ENCODE data around the gene MDP1.

MDP1 gene

DNA sequence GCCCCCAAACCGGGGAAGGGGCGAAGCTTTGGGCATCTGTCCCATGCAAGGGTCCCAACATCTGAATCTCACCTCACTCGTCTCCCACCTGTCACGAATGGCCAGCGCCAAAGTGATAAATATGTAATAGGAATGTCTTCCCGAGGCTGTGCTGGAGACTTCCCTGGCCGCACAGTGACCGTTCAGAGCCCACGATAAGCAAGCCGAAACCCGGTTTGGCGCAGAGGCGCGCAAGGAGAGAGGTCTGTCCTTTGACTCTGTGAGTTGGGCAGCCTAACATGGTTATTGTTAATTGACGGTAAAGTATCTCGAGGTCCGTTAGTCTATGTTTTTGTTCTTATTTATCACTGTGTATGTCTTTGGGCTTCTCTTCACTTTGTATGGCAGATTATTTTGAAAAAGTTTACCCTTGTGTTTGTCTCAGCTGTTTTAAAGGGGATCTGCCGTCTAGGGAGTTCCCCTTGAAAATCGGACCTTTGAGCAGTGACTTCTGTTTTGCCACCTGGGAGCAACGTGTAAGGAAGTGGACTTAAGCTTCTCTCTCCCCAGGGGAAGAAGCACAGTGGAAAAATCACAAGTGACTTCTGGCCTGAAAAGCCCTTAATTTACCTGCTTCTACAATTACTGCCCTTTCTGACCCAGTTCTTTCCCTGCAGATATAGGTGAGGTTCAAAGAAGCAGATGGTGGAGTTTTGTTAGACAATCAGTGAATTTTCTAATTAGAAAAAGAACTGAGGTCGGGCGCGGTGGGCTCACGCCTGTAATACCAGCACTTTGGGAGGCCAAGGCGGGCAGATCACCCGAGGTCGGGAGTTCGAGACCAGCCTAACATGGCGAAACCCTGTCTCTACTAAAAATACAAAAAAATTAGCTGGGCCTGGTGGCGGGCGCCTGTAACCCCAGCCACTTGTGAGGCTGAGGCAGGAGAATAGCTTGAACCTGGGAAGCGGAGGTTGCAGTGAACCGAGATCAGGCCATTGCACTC, 19.5 kb downstream of the MDP1 start:
- DNase-seq: no peak

DNA sequence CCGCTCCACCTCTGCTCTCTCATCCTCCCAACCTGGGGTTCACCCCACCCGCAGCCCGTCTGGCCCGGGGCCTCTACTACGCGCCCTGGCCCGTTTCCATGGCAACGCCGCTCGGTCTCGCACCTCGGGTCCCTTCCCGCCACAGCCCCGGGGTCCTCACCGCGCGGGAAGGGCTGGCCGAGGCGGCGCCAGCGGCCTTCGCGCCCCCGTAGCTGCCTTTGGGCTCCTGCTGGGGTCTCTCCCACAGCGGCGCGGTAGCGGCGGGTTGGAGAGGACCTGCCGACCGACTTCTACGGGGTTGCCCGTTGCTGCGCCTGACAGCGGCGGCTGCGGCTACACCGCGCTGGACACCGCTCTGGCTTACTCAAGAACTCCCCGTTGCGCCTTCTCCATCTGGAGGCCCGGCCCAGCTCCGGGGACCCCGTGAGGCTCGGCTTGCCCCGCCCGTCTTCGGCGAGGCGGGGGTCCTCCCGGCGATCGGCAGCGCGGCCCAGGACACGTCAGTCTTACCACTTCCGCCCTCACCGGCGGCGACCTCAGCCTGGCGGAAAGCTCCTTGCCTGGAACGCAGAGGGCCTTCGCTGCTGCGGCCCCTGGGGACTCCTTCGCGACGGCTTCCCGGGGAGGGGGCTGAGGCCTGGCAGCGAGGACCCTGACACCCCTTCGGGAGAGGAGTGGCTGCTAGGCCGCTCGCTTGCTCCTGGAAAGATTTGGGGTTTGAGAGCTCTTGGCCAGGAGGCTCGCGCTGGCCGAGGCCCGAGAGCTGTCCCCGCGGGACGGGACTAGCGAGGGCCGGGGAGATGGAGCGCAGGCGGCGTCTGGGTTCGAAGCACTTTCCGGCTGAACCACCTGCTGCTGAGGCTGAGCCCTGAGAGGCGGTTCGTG, 20.4 kb downstream of the MDP1 start, which contains the start of gene TM9SF1:
Gene TM9SF1, minus strand, starts transcription at position 256 of the 885 bp plus-strand sequence. CDS start 422 bp downstream, outside the sequence.
- DNase-seq: peak in 1 of 2 experiments; percentile 38

DNA sequence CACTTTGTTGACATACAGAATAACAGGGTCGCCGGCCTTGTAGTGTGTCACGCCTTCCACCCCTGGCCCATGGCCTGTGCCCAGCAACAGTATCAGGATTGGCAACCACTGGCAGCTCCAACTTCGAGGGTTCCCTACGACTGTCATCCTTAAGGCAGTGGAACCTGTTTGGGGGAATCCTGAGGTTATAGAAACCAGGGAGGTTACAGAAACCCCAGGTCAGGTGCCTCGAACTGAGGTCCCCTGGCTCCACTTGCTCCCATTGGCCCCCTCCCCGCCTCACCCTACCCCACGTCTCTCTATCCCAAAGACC, 21.0 kb downstream of the MDP1 start:
- no peak for DNase-seq

DNA sequence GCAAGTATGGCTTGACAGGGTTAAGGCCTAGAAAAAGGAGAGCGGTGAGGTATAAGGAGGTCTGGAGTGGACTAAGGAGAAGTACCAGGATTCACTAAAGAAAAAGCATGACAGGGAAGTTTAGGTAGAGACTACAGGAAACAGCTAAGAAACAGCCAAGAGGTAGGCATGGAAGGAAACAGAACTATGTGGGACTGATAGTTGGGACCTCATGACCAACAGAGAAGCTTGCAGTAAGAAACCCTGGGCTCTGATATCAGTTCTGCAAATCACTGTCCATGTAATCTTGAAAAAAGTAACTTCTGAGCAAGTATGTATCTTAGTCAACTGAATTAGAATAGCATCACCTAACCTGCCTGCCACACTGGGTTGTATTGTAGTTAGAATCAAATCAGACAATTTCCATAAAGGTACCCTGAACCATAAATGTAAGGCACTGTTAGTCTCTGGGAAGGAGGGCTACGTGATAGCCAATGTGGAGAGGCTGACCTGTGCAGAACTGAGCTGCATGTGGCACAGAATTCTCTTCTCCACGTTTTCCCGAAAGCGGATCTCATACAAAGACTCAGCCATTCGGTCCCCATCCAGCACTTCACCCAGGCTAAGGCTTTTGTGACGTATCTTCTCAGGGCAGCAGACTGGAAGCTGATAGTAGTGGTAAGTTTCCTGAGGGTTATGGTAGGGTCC, 21.5 kb downstream of the MDP1 start:
- DNase-seq: no peak

DNA sequence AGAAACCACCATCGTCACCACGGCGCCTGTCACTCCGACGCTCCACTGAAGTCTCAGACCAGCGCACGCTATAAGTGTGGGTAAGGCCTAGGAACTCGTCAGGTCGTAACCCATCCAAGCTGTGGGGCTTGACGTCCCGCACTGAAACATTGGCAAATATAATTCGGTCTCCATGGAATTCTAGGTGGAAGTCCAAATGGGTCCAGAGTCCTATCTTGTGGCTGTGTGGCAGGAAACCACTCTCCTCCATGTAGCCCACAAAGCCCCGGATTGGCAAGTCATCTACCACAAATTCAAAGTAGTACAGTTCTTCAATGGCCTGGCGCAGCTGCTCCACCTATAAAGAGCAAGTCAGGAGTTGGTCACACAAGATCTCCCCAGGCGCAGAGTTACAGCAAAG, 22.9 kb downstream of the MDP1 start:
- no peak for DNase-seq

DNA sequence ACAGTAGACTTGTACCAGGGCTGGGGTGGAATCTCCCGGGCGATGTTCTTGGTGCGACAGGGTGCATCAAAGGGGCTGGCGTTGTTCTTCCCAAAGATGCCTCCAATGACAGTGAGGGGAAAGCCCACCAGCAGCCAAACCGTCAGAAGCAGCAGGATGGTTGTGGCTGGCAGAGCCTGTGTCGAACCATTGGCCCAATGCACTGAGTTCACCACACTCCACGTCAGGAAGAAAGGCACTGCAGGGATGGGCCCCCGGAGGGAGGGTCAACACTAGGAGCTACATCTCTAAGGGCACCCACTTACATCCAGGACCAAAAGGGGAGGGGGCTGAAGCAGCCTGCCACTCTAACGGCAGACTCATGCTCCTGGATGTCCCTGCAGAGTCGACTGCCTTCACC, 25.4 kb downstream of the MDP1 start:
- DNase-seq: no peak

DNA sequence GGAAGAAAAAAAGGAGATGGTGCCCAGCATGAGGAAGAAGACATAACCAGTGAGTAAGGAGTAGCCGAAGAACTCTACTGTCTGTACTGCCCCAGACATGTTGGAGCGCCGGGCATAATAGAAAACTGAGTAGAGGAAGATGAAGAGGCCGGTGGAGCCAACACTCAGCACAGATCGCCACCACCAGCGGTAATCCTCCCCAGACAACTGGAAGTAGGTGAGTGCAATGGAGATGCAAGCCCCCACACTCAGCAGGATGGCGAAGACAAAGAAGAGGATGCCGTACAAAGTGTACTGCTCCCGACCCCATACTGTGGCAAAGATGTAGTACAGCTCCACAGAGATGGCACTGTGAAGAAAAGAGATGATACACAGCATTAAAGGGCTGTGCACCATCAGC, 26.4 kb downstream of the MDP1 start:
- DNase-seq: no peak

DNA sequence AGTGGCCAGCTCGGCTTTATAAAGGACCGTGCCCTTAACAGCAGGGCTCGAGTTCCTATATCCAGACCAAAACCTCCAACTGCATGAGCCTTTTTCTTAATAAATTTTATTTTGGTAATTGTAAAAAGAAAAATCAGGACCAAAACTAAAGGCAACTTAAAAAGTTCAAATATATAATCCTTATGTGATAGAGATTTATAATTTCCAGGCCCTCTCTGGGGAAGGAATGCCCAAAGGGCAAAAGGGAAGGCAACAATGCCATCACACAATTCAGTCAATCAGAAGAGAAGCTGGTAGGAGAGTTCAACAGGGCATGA, 26.8 kb downstream of the MDP1 start:
- DNase-seq: no peak

DNA sequence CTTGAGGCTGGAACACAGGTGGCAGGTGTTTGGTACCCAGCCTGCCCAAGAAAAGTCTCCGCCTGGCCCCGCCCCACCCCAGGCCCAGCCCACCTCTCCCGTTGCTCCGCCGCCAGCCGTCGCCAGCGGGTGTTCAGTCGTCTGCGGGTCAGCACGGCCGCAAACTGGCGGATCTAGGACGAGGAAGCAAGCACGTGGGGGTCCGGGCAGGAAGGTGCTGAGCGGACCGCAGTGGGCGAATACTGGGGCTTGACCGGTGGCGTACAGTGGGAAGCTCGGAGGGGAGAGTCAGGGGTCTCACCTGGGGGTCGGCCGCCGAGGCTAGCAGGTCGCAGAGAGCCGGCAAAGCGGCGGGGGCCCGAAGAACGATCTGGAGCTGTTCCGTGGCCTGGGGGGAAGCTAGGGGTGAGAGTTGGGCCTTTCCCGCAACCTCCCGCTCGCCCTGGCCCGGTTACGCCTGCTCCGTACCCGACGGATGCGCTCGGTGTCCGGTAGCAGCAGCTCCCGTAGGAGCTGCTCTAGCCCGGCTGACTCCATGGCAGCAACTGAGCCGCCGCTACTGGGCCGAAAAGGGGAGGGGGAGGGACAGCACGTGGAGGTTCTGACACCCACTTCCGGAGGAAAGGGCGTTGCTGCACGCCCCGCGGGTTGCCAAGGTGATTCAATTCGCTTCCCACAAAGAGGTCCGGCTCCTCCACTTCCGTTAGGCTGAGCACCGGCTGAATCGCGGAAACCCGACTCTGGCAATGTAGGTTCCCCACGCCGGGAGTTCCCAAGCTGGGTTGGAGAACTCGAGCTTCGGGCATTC, 27.4 kb downstream of the MDP1 start, which contains the start of gene IPO4:
Gene IPO4, minus strand, starts transcription at position 566 of the 808 bp plus-strand sequence. Its CDS starts 29 bp downstream, at position 537.
- DNase-seq: peak; percentile 35 to 40

DNA sequence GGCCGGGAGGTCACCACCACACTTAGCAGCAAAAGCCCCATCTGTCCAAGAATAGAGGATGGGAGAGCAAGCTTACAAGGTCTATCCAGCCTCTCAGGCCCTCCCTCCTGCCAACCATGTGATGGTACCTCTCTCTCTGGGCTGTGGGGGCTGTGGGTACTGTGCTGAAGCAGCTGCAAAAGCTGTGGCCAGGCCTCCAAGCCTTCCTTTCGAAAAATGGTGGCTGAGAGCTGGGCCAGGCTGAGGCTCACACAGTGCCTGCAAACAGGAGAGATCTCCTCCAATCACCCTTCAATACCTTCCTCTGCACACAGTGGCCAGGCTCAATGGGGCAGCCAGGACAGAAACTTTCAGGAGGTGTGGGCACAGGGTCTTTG, 28.3 kb downstream of the MDP1 start:
- DNase-seq: no peak

DNA sequence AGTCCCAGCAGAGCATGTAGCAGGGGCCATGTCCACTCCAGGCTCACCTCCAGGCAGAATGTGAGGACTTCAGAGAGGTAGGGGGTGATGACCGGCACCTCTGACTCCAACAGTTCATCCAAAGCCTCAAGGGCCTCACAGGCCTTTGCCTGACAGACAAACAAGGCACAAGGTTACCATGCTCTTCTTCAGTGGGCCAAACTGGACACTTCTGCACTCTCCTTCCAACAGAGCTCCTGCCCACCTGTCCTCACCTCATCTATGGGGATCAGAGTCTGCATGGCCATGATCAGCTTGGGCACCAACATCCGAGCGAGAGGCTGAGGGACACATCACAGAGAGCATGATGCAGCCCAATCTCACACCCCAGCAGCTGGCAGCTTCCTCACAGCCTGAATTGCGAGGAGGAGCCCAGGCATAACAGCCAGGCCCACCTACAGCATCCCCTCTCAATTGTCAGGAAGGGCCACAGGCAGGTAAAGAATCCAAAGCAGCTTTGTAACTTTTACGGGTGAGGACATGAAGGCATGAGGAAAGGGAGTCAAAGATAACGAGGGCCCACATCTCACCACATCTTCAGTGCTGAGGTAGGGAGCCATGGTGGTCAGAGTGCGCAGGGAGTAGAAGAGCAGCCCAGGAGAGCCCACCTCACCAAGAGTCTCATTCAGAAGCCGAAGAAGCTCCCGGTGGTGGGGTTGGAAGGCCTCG, 28.9 kb downstream of the MDP1 start:
- no peak for DNase-seq

DNA sequence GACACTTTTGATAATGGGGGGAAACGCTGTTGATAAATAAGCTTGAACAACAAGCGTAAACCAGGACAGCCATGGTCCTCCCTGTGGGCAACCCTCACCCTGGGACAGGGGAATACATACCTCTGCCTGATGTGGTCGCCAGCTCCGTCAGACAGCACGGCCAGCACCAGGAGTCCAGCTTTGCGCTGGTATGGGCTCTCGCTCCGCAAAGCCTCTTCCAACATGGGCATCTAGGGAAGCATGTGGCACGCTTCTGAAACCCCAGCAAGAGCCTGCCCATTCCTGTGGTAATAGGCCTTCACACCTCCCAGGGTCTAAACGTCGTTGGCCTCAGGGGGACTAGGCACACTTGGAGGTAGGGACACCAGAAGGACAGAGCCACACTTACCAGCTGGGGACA, 30.1 kb downstream of the MDP1 start:
- DNase-seq: no peak

DNA sequence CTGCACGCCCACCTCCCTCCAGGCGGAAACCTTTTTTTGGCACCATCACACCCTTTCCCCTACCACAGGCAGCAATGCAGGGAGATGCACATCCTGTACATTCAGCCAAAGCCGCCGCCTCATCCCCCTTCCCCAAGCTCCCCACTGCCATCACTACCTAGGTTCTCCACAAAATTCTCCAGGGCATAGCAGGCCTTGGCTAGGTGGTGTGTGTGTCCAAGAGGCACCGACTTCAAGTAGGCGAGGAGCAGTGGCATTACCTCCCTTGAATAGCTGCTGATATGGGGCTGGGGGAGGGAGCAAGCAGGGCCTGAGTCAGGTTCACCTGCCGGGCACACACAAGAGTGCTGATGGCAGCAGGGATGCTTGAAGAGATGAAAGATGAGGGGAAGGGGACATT, 30.8 kb downstream of the MDP1 start:
- no peak for DNase-seq

DNA sequence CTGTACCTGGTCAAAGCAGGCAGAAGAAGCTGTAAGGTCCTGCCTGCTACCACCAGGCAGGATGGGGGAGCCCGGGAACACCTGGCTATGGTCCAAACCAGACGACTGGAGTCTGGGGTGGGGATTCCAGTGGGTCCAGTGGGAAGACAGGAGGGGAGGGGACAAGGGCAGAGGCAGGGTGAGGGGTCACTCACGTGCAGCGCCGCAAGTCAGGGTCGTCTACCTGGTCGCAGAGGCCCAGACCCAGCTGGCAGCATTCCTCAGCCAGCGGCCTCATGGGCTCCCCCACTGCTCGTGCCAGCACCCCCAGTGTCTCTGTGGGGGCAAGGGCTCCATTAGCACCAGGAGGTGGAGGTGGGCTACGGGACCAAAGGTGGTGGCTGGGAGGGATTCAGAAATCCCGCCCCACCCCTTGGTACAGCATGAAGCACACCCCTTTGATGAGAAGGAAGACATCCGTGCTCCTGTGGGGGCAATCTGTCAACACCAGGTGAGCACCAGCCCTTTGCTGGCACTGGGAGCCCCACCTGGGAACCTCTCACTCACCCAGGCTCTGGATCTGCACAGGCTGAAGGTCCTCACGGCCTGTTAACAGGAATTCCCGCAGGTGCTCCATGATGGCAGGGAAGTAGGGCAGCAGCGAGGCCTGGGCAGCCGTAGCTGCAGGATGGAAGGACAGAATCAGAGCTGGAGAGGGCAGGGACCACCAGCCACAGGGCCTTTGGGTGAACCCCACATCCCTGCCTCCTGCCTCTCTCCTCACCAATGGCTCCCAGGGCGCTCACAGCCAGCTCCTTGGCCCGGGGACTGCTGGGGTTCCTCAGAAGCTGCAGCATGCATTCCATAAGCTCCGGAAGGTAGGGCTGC, 31.5 kb downstream of the MDP1 start:
- no peak for DNase-seq

DNA sequence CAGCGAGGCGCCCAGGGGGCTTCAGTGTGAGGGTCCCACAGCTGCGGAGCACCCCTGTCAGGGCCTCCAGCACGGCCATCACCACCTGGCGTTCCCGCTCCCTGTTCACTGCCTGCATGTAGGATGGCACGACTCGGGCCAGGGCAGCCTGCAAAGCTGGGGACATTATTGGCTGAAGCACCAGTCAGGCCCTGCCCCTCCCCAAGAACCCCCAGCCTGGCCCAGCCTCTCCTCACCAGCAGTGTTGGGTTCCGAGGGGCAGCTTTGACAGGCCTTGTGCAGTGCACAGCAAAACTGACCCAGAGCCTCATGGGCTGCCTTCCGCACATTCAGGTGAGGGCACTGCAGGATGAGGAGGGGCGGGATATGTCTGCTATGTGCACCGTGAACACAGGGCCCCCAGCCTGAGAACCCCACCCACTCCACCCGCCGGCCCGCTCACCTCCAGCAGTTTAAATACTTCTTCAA, 32.8 kb downstream of the MDP1 start:
- no peak for DNase-seq

DNA sequence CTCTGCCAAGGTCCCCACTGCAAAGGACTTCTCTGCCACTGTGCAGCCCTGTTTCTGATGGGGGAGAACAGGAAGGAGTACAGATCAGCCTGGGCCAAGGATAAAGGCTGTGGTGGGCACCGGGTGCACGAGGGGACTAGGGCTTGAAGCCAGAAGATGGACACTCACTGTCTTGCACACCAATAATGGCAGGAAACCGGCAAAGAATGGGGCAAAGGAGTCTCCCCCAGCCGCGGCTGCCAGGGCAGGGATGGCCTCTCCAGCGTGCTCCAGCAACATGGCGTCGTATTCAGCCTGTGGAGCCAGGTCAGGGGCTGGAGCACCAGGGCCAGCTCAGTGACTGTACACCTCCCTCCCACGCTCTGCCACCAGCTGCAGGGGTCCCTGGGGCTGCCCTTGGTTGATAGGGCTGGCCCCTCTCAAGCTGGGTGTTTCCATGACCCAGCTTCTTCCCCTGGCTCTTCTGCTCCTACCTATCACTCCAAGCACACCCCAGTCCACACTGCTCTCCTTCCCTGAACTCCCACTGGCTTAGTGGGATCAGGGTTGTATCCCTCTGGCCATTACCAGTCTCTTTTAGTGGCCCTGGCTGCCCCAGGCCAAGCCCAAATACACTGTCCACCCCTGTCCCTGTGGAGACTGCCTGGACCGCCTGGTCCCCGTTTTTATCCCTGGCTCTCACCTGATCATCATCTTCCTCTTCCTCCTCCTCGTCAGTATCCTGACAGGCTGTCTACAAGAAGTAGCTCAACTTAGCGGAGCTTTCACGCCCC, 33.6 kb downstream of the MDP1 start:
- no peak for DNase-seq

DNA sequence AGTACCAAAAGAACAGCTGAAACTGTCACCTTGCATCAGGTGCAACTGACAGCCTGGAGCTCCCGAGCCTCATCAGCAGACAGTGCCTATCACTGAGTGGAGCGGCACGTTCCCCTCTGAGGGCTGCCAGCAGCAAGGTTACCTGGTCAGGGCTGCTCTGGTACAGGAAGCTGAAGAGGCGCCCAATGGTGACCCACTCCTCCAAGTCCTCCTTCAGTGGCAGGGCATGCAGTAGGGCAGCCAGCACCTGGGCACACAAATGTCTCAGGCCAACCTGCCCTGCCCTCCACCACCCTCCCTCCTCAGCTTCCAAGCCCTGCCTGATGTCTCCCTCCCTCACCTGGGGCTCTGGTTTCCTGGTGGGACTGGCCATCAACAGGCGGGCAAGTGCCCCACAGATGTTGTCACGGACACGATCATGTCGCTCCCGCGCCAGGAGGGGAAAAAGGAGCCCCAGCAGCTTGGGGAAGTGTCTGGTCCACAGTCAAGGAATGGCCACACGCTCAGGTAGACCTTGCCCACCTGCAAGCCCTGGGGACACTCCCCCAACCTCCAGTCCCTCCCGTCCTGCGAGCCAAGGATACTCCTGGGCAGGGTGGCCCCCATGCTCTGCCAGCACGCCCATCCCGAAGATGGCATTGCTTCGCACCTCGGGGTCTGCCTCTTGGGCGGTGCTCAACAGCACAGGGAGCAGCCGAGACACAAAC, 34.3 kb downstream of the MDP1 start:
- no peak for DNase-seq

DNA sequence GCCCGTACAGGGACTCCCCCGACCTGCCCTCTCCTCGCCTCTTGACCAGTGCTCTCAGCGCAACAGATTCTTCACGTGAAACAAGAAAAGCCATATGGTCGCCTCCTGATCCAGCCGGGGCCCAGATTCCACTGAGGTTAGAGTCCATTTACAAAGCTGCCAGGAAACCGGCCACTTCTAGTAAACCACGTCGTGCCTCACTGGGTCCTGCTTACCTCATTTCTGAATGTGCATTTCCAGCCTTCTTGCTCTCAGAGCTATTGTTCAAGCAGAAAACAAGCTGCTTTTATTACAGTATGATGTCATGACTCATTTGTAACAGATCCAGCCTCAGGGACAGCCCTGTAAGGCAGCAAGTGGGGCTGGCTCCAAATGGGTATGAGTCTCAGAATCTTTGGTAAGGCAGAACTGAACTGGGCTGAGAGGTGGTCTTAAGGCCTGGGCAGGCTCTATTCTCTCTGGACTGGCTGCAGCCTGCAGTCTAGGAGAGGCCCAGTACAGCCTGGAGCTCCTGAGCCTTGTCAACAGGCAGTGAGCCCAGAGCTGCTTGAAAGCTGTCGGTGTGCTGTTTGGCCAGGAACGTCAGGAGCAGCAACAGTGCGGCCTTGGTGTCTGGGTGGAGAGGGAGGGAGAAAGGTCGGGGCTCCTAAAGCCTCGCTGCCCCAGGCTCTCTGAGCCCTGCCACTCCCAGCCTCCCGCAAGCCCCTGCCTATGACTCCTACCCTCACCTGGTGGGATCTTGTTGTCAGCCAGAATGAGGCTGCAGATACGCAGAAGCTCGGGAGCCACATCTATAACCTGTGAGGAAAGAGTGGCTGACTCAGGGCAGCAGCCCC, 35.7 kb downstream of the MDP1 start:
- DNase-seq: no peak
